Colonic mucosa (tissue), 4 donors: ENCODE results near the gene LAG3. TPM values are rescaled to one million over a fixed set of nuclear protein-coding genes. Genes with fewer than 3 reads are reported as not detected.
A peak's percentile ranks its signal among the peaks of the same experiment; 100 is the strongest.

Experiments used
- DNase-seq: peaks from one replicate; pipeline ENCODE4 v3.0.0-alpha.2; 2020
- H3K27ac ChIP-seq: fragments of 200-600 bp; one replicate; pipeline ENCODE4 v1.8.0; 2021
- H3K27me3 ChIP-seq: fragments of 200-600 bp; one replicate; pipeline ENCODE4 v1.8.0; 2021
- H3K36me3 ChIP-seq: fragments of 200-600 bp; one replicate; pipeline ENCODE4 v1.8.0; 2021
- H3K4me1 ChIP-seq: fragments of 200-600 bp; one replicate; pipeline ENCODE4 v1.8.0; 2021; ENCODE audit warnings: mild to moderate bottlenecking
- H3K4me3 ChIP-seq: fragments of 200-600 bp; one replicate; pipeline ENCODE4 v1.8.0; 2021
- H3K9ac ChIP-seq, 2 donors: one replicate each; pipeline ENCODE4 v1.7.0; 2013; ENCODE audit warnings: control low read depth in 2 of 2, low read depth in 2 of 2, low read length in 2 of 2
- H3K9me3 ChIP-seq: fragments of 200-600 bp; one replicate; pipeline ENCODE4 v1.8.0; 2021
- CTCF ChIP-seq: fragments of 200-600 bp; IDR thresholded peaks from one replicate; pipeline ENCODE4 v1.8.0; 2022; ENCODE audit warnings: antibody characterized with exemption, mild to moderate bottlenecking
- intact Hi-C: fragments of 100-400 bp; cut with DNase I; formaldehyde crosslinking; loops from one replicate; pipeline ENCODE4 v1.14.1; 2022
- total RNA-seq, 2 donors: library from RNA; stranded (reverse); fragmentation: NEBNext Ultra II Directional in 1 of 2; extraction: Animal tissue kit (Norgen Biotek cat#: 25700) in 1 of 2; gene quantifications; one replicate each; pipeline ENCODE4 v1.2.1, GENCODE V29; 2021
- donor health status: healthy.
- donor health status: DM: no; HTN: no; CAD: no.
- donor health status: DM: no; HTN: no; CAD: no.

The LAG3 gene
- total RNA-seq, 2 donors from 2014 or later: 1.0 to 1.2 TPM

- Histone ChIP-seq H3K4me3 (no peak overlapping the region), H3K9me3 (no peaks in the 10 kb centered on the region), H3K27ac (no peak overlapping the region), H3K27me3 (peaks cover 23% of the 10 kb centered on the region), H3K9ac (no peak overlapping the region), H3K4me1 (no peaks in the 10 kb centered on the region), H3K36me3 (no peaks in the 10 kb centered on the region)
- intact Hi-C loops: loop anchor here (5.0 kb wide), 1 partner anchor 75 kb away; the partner anchor contains the start of gene MLF2
- peak; percentile 86 for DNase-seq
- no peak for TF ChIP-seq CTCF
Measured at GRCh38 chr12:6827437-6827911, 55.2 kb downstream of the LAG3 start.

Other genes starting within 250 kb of the LAG3 start
- 1,000 to 10,000 TPM; 3,442 to 3,768 TPM for gene GAPDH, start 238.0 kb upstream of the LAG3 start, total RNA-seq
- 1 to 10 TPM; 2.5 to 4.1 TPM for gene IFFO1, start 216.5 kb upstream of the LAG3 start, total RNA-seq
- gene NOP2, start 204.2 kb upstream of the LAG3 start, total RNA-seq: 10 to 100 TPM; 19.1 to 39.6 TPM
- gene CHD4, start 165.1 kb upstream of the LAG3 start, total RNA-seq: 100 to 1,000 TPM; 153 to 199 TPM
- 10 to 100 TPM; 27.0 to 32.7 TPM for gene LPAR5, start 136.6 kb upstream of the LAG3 start, total RNA-seq
- 1 to 10 TPM; 1.6 to 1.9 TPM for gene ACRBP, start 125.1 kb upstream of the LAG3 start, total RNA-seq
- gene ING4, start 109.4 kb upstream of the LAG3 start, total RNA-seq: 10 to 100 TPM; 20.0 to 33.8 TPM
- 10 to 100 TPM; 50.0 to 53.6 TPM for gene ZNF384, start 83.1 kb upstream of the LAG3 start, total RNA-seq
- 1 to 10 TPM in 1 of 2 donors, under 1 TPM in 1; 0.44 to 1.2 TPM for gene PIANP, start 71.7 kb upstream of the LAG3 start, total RNA-seq
- 10 to 100 TPM; 33.3 to 47.6 TPM for gene COPS7A, start 48.5 kb upstream of the LAG3 start, total RNA-seq
- 100 to 1,000 TPM; 199 to 212 TPM for gene MLF2, start 19.4 kb upstream of the LAG3 start, total RNA-seq
- 100 to 1,000 TPM; 169 to 182 TPM for gene PTMS, start 6.2 kb upstream of the LAG3 start, total RNA-seq
- 10 to 100 TPM in 1 of 2 donors, 1 to 10 TPM in 1; 6.2 to 13.4 TPM for gene CD4, start 17.0 kb downstream of the LAG3 start, total RNA-seq
- gene GPR162, start 49.3 kb downstream of the LAG3 start, total RNA-seq: 1 to 10 TPM; 1.9 to 2.7 TPM
- gene P3H3, start 55.9 kb downstream of the LAG3 start, total RNA-seq: 1 to 10 TPM; 4.4 to 5.3 TPM
- under 1 TPM; 0.62 to 0.72 TPM for gene GNB3, start 68.4 kb downstream of the LAG3 start, total RNA-seq
- 10 to 100 TPM; 11.4 to 63.7 TPM for gene CDCA3, start 78.8 kb downstream of the LAG3 start, total RNA-seq
- 100 to 1,000 TPM in 1 of 2 donors, 10 to 100 TPM in 1; 82.6 to 132 TPM for gene USP5, start 79.6 kb downstream of the LAG3 start, total RNA-seq
- gene TPI1, start 95.0 kb downstream of the LAG3 start, total RNA-seq: 1,000 to 10,000 TPM; 1,097 to 1,106 TPM
- gene SPSB2, start 100.8 kb downstream of the LAG3 start, total RNA-seq: 10 to 100 TPM in 1 of 2 donors, 1 to 10 TPM in 1; 8.4 to 19.8 TPM
- gene LRRC23, start 132.3 kb downstream of the LAG3 start, total RNA-seq: 1 to 10 TPM; 7.3 to 8.0 TPM
- gene ENO2, start 142.1 kb downstream of the LAG3 start, total RNA-seq: 10 to 100 TPM in 1 of 2 donors, 1 to 10 TPM in 1; 7.6 to 15.7 TPM
- gene ATN1, start 155.4 kb downstream of the LAG3 start, total RNA-seq: 100 to 1,000 TPM in 1 of 2 donors, 10 to 100 TPM in 1; 67.5 to 103 TPM
- not detected for gene RNU7-1, start 171.3 kb downstream of the LAG3 start, total RNA-seq
- 100 to 1,000 TPM; 114 to 206 TPM for gene C12orf57, start 171.5 kb downstream of the LAG3 start, total RNA-seq
- 10 to 100 TPM; 44.8 to 48.1 TPM for gene PTPN6, start 178.8 kb downstream of the LAG3 start, total RNA-seq
- gene PHB2, start 198.1 kb downstream of the LAG3 start, total RNA-seq: 100 to 1,000 TPM; 233 to 323 TPM
- gene EMG1, start 198.4 kb downstream of the LAG3 start, total RNA-seq: 10 to 100 TPM; 27.2 to 62.3 TPM
- gene LPCAT3, start 246.0 kb downstream of the LAG3 start, total RNA-seq: 10 to 100 TPM; 71.8 to 77.9 TPM